Activated CD8-positive, alpha-beta memory T cell treated with anti-CD3 and anti-CD28 coated beads, Interleukin-2, amount 50 U/mL, for 4 hours (primary cell): ENCODE data around the gene GYPC.
"Not testable (repeated sequence)": the region's sequence is repeated elsewhere in the genome, so short reads cannot be mapped to it uniquely, and the experiment has no call there.

ENCODE experiments used
- DNase-seq: peaks from one replicate; pipeline ENCODE4 v3.0.0-alpha.2; 2020

Gene GYPC

GRCh38 chr2:126672980-126673605, 17.1 kb downstream of the GYPC start:
- no peak for DNase-seq

- no peak for DNase-seq
Measured at GRCh38 chr2:126674075-126674744, 18.3 kb downstream of the GYPC start.

- no peak for DNase-seq
Measured at GRCh38 chr2:126675637-126676036, 19.7 kb downstream of the GYPC start.

GRCh38 chr2:126676221-126677175, 20.5 kb downstream of the GYPC start:
- DNase-seq, result no peak

GRCh38 chr2:126677176-126677538, 21.2 kb downstream of the GYPC start:
- DNase-seq, result no peak

- DNase-seq, result no peak
Measured at GRCh38 chr2:126678269-126679065, 22.5 kb downstream of the GYPC start.

- no peak for DNase-seq
Measured at GRCh38 chr2:126679094-126679713, 23.2 kb downstream of the GYPC start.

GRCh38 chr2:126681505-126681904, 25.5 kb downstream of the GYPC start:
- DNase-seq, result no peak

- no peak for DNase-seq
Measured at GRCh38 chr2:126685629-126686028, 29.7 kb downstream of the GYPC start.

- no peak for DNase-seq
Measured at GRCh38 chr2:126686286-126686685, 30.3 kb downstream of the GYPC start.

- no peak for DNase-seq
Measured at GRCh38 chr2:126686841-126687485, 31.0 kb downstream of the GYPC start.

GRCh38 chr2:126687503-126687902, 31.5 kb downstream of the GYPC start:
- DNase-seq, result no peak

- not testable (repeated sequence) for DNase-seq
Measured at GRCh38 chr2:126688594-126688993, 32.6 kb downstream of the GYPC start.

GRCh38 chr2:126692241-126692640, 36.3 kb downstream of the GYPC start:
- not testable (repeated sequence) for DNase-seq

- DNase-seq, result not testable (repeated sequence)
Measured at GRCh38 chr2:126692934-126693592, 37.1 kb downstream of the GYPC start.

GRCh38 chr2:126696644-126697520, 40.9 kb downstream of the GYPC start:
- DNase-seq, result no peak

- no peak for DNase-seq
Measured at GRCh38 chr2:126698376-126698775, 42.4 kb downstream of the GYPC start.

- no peak for DNase-seq
Measured at GRCh38 chr2:126699018-126699417, 43.1 kb downstream of the GYPC start.

GRCh38 chr2:126699716-126700581, 44.0 kb downstream of the GYPC start:
- DNase-seq, result no peak
